Putamen (tissue), 1 donor: Measurements from ENCODE around the gene SLC39A1.
"Not testable (repeated sequence)": the region's sequence is repeated elsewhere in the genome, so short reads cannot be mapped to it uniquely, and the experiment has no call there.

Source experiments
- DNase-seq: peaks from one replicate; pipeline ENCODE4 v3.0.0-alpha.2; 2016; ENCODE audit warnings: low spot score

SLC39A1 gene, protein sequence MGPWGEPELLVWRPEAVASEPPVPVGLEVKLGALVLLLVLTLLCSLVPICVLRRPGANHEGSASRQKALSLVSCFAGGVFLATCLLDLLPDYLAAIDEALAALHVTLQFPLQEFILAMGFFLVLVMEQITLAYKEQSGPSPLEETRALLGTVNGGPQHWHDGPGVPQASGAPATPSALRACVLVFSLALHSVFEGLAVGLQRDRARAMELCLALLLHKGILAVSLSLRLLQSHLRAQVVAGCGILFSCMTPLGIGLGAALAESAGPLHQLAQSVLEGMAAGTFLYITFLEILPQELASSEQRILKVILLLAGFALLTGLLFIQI

DNA sequence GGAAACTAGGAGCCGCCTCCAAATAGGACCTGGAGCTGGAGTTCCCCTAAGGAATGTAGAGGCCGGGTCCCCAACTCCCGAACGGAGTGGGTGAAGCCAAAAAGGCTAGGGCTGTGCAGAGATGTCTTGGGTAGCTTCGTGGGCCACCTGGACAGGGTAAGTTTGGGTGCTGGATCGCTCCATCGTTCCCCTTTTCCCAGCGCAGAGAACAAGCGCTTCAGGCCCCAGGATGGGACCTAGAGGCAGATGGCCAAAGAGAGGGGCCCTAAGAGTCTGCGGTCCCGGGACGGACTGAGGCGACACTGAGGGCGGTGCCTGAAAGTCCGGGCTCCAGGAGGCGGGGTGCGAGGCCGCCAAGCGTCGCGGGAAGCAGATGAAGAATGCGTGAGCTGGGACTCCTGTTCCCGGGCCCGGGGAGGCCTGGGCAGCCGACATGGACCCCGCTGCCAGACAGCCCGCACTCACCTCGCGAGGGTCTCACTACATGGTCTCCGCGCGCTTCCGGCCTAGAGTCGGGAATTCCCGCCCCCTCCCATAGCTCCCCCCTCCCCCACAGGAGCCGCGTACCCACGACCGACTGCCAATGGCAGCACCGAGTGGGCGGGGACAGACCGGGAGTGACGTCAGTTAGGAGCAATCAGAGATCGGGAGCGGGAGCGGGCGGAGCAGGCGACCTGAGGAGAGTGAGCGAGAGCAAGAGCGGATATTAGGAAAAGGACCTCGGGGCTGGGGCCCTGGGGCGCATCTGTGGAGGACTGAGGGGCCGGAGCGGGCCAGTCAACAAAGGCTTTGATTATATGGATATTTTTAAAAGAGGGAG, at the start of gene SLC39A1:
TSS of gene SLC39A1 (minus strand) at position 508 of the 820 bp plus-strand sequence. CDS start 822 bp downstream, outside the sequence.
- DNase-seq: peak; percentile 98

DNA sequence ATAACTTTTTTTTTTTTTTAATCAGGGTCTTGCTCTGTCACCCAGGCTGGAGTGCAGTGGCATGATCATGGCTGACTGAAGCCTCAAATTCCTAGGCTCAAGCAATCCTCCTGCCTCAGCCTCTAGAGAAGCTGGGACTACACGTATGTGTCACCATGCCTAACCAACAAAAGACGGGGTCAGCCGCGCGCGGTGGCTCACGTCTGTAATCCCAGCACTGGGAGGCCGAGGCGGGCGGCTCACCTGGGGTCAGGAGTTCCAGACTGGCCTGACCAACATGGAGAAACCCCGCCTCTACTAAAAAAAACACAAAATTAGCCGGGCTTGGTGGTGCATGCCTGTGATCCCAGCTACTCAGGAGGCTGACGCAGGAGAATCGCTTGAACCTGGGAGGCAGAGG, 49.2 kb upstream of the SLC39A1 start:
- DNase-seq: not testable (repeated sequence)

DNA sequence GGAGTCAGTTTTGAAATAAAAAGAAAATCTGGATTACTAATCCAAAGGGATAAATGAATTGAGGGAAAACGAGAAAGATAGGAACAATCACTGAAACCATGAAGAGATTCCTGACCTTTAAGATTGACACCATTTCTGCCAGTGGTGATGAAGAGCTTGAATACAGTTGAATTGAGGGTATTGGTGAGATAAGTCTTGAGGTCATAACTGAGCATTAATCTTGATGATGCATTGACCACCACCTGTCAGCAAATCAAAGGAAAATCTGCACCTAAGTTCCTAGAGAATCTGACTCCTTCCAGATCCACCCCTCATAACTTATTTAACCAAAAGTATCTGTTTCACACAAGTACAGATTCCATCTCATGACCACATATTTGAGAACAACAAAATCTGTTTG, 48.8 kb upstream of the SLC39A1 start:
- no peak for DNase-seq

DNA sequence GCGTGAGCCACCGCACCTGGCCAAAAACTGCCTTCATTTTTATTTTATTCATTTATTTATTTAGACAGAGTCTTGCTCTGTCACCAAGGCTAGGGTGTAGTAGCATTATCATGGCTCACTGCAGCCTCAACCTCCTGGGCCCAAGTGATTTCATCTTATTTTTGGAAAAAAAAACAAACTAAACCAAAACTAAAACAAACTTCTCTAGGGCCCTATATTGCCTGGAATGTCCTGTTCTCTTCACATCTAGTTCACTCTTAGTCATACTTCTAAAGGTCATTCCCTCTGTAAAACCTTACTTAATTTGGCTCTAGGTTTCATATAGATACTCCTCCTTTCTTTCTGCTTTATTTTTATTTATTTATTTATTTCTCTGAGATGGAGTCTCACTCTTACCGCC, 42.8 kb upstream of the SLC39A1 start:
- DNase-seq: no peak

DNA sequence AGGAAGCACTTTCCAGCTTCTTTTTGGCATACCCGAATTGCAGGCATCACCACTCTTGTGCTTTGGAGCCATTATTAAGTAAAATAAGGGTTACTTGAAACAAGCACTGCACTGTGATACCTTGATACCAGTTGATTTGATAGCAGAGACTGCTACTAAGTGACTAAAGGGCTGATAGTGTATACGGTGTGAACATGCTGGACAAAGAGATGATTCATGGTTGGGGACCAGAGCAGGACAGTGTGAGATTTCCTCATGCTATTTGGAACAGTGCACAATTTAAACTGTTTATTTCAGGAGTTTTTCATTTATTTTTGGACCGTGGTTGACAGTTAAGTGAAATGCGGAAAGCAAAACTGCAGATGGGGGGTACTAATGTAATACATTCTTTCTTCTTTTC, 37.1 kb upstream of the SLC39A1 start:
- DNase-seq: no peak

DNA sequence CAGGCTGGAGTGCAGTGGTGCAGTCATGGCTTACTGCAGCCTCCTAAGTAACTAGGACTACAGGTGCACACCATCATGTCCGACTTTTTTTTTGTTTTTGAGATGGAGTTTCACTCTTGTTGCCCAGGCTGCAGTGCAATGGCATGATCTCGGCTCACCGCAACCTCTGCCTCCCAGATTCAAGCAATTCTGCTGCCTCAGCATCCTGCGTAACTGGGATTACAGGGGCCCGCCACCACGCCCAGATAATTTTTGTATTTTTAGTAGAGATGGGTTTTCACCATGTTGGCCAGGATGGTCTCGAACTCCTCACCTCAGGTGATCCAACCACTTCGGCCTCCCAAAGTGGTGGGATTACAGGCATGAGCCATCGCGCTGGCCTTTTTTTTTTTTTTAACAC, 33.5 kb upstream of the SLC39A1 start:
- DNase-seq: not testable (repeated sequence)

DNA sequence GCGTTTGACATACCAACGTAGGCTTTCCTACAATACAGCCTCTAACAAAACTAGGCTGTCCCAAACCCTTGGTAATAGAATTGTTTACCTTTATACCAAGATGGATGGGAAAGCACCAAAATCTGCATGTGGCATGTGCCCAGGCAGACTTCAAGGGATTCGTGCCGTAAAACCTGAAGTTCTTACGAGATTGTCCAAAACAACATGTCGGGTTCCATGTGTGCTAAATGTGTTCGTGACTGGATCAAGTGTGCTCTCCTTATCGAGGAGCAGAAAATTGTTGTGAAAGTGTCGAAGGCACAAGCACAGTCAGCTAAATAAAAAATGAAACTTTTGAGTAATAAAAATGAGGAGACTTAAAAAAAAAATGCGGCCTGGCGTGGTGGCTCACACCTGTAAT, 32.3 kb upstream of the SLC39A1 start:
- DNase-seq: no peak

DNA sequence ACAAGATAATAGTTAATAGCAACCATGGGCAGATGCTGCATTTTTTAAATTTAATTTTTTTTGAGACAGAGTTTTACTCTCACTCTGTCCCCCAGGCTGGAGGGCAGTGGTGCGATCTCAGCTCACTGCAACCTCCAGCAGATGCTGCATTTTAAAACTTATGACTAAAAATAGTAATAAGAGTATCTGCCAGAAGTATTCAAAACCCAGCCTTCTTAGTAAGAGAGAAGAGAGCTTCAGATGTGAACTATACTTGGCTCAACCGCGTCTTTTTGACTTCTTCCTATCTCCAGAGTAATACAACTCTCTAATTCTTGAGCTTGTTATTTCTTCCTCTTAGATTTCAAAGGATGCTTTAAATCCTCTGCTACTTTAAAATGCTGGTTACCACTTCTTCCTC, 31.9 kb upstream of the SLC39A1 start:
- no peak for DNase-seq

DNA sequence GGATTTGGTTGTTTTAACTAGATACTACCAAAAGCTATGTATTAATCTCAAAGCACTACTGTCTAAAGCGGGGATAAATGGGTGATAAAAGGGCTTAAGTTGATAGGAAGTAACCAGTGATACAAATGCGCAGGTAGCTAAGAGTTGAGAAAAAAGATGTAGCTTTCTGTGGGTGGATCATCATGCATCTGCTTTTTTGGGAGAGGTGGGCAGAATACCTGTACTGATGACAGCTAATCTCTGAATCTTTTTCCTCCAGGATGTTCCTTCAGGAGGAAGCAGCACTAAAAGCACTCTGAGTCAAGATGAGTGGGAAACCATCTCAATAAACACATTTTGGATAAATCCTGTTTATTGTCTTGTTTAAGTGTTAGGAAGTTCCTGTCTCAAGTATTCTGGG, 28.5 kb upstream of the SLC39A1 start:
- no peak for DNase-seq

DNA sequence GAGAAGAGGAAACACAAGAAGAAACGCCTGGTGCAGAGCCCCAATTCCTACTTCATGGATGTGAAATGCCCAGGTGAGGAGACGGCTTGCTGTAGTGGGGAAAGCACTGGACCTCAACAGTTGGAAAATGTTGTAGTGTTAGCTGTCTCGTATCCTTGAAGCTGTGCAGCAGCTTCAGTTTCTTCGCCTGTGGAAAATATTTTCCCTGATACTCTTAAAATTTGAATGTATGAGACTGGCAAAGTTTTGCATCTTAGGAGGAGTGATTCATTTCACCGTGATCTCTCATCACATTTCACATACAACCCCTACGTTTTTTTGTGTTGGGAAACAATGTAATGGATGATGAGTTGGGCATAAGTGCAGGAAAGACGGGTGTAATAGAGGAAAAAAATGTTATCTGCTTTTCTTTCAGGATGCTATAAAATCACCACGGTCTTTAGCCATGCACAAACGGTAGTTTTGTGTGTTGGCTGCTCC, 27.9 kb upstream of the SLC39A1 start:
- no peak for DNase-seq

DNA sequence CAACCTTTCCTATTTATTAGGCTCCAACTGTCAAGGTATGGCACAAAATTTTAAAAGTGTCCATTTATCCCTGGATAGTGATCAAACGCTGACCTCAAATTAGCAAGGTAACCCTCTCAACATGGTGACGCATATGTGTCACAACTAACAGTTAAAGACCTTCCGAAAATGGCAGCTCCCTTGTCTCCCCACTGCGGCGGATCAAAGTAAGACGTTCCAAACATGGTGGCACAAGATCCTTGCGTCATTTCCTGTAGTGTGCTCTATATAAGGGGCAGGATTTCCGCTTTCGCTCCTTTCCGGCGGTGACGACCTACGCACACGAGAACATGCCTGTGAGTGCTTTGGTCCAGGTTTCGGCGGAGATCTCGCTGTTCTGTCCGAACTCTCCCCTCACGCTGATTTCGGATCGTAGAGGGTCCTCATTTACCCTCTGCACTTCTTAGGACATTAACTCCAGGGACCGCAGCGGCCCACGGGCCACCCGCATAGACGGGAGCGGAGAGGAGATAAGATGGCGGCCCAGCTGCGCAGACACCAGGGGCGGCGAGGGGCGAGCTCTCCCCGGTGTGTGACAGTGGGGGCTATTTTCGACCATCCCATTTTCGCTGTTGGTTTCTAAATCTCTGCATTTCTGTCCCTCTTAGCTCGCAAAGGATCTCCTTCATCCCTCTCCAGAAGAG, 27.3 kb upstream of the SLC39A1 start, which contains the start of gene RPS27:
TSS of gene RPS27 (plus strand) at position 295 of the 683 bp plus-strand sequence. CDS start at position 330, 35 bp downstream.
- DNase-seq: peak; percentile 97

DNA sequence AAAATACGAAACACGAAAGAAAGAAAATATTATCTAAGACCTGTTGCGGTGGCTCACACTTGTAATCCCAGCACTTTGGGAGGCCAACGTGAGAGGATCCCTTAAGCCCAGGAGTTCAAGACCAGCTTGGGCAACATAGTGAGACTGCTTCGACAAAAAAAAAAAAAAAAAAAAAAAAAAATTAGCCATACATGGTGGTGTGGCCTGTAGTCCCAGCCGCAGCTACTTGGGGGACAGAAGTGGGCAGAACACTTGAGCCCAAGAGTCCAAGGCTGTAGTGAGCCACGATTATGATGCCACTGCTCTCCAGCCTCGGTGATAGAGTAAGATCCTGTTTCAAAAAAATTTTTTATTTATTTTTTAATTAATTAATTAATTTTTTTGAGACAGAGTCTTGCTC, 24.3 kb upstream of the SLC39A1 start:
- DNase-seq: no peak

DNA sequence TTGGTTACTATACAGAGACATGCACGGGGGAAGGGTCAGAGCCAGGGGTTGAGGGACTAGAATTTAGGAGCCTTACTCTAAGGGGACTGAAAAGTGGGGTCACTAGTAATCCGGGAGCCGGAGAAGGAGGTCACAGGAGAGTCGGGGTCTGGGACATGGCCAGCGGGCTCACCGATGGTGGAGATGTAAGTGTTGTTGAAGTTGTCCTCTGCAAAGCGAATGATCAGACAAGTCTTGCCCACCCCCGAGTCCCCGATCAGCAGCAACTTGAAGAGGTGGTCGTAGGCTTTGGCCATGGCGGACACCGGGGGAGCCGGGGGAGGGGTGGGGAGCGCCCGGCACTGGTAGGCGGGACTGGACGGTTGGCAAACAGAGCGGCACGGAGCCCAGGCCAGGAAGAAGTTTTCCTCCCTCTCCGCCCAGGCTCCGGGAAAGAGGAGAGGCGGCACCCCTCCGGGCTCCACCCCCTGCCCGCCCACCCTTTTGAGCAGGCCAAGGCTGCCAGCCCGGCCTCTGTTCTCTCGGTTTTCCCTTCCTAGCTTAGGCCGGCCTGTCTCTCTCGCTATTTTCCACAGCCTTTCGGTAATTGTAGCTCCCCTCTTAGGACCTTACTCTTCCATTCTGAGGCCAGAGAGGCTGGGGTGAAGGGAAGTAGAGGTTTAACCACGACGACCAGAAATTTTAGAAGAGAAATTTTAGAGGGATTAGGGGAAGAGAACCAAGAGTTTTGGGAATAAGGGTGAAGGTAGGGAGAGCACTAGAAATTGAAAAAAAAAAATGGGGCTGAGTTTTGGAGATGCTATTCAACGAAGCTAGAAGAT, 22.8 kb upstream of the SLC39A1 start, which contains the start of gene RAB13:
TSS of gene RAB13 (minus strand) at position 399 of the 821 bp plus-strand sequence. CDS start at position 296, 103 bp downstream.
- peak; percentile 72 for DNase-seq

DNA sequence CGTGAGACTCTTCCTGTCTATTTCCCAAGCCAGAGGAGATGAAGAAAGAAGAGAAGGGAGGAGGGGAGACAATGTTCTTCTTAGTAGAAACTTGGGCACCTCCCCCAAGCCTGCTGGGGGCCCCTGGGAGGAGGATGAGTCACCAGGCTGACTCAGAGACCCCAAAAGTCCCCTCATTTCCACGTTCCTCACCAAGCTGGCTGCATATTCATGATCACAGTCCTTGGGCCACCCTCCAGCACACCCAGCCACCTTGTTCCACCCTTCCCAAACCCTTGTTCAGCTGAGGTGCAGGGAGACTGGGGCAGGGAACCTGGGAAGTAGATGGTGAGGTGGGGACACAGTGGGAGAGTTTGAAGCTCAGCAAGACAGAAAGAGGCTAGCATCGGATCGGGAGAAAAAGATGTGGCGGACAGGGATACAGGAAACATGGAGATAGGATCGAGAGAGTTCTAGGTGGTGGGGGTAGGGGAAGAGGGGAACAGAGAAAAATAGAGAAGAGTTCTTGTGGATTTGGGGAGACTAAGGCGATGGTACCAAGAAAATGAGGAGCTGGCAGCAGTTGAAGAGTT, 22.1 kb upstream of the SLC39A1 start:
- DNase-seq: no peak

DNA sequence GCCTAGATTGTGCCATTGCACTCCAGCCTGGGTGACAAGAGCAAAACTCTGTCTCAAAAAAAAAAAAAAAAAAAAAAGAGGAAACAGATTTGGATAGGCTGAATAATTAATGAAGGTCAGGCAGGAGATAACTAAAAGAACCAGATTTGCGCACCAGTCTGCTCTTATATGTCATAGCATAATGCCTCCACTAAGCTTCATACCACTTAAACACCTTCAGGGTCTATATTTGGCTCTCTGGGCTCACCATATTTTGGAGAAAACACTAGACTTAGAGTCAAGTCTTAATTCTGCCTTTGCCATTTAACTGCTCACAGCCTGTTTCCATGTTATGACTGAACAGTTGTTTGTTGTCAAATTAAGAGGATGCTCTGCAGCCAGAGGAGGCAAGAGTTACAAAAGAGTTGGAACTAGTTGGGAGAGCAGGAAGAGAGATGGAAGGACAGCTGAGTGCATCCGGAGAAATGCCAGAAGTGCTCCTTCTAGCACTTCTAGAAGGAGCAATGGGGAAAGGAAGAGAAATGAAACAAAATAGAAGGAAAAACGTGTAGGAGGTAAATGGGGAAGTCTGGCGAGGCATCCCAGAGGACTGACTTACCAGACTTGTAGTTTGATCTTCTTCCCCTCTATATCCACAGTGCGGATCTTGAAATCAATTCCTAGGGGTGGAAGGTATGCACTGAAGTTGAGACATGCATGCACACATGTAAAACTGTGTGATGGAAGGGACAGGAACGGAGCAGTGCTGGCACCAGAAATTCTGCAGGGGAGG, 21.0 kb upstream of the SLC39A1 start:
- no peak for DNase-seq

DNA sequence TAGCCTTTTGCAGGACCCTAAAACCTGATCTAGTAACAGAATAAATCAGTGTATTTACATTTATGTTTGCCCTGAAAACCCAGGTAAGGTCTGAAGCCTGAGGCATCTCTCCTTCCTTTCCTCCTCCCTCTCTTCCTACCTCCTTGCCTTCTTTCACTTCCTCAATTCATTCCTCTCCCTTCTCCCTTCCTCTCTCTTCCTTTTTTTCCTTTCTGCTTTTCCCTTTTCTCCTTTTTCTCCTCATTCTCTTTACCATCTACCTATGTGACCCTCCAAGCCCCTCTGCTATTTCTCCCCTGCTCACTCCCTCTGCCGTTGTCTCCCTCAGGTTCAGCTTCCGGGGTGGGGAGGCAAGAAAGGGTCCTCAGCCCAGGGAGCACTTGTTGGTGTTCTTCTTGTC, 18.4 kb upstream of the SLC39A1 start:
- DNase-seq: not testable (repeated sequence)

DNA sequence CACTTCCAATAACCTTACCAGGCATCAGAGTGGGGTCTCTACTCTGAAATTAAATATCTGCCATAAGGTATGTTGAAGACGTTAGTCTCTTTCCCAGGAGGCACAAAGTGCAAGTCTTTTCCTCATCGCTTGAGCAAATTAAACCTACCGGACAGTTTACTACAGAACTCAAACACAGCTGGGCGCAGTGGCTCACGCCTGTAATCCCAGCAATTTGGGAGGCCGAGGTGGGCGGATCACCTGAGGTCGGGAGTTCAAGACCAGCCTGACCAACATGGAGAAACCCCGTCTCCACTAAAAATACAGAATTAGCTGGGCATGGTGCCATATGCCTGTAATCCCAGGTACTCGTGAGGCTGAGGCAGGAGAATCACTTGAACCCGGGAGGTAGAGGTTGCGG, 15.8 kb upstream of the SLC39A1 start:
- not testable (repeated sequence) for DNase-seq

DNA sequence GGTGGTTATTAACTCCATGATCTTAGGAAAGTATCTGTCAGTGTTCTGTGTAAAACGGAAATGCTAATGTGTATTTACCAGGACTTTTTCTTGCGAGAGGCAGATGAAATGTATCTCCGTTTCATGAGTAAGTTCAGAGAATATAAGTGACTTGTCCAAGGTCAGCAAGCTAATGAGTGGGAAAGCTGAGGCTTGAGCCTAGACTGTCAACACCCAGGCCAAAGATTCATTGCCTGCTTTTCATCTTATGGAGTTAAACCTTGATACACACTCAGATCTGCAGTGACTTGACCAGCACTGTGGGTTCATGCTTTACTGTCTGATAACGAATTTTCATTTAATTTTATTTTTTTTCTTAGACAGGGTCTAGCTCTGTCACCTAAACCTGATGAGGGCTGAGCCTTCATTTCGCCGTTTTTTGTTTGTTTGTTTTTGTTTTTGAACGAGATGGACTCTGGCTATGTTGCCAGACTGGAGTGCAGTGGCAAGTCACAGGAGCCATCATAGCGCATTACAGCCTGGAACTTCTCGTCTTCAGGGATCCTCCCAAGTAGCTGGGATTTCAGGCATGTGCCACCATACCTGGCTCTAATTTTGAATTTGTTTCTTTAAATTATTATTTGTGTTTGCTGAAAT, 15.1 kb upstream of the SLC39A1 start:
- DNase-seq: no peak
